ENCODE results near the gene ASB3. TPM values are rescaled to one million over a fixed set of nuclear protein-coding genes. Genes with fewer than 3 reads are reported as not detected.
"Not testable (repeated sequence)": the region's sequence is repeated elsewhere in the genome, so short reads cannot be mapped to it uniquely, and the experiment has no call there.

The ASB3 gene
- total RNA-seq, 1 donor from 2014 or later: 47.7 TPM

- no peak for TF ChIP-seq CTCF (conservative IDR thresholded peaks at IDR 0.05)
- H3K36me3 Mint-ChIP-seq: peaks cover 31% of the 10 kb centered on the region
- no peak overlapping the region for H3K27ac Mint-ChIP-seq
- DNase-seq (ENCODE audit: extremely low spot score, unreplicated experiment): no peak
- H3K4me3 Mint-ChIP-seq: no peak overlapping the region
- no peaks in the 10 kb centered on the region for H3K27me3 Mint-ChIP-seq
- H3K4me1 Mint-ChIP-seq (ENCODE audit: unreplicated experiment): no peaks in the 10 kb centered on the region
- peaks cover 6% of the 10 kb centered on the region for H3K9me3 Mint-ChIP-seq
These were observed 49.7 kb downstream of the ASB3 start for GRCh38 chr2:53737091-53737490.

GRCh38 chr2:53729143-53729762, 57.5 kb downstream of the ASB3 start:
- no peak overlapping the region for H3K27ac Mint-ChIP-seq
- TF ChIP-seq CTCF (conservative IDR thresholded peaks at IDR 0.05): no peak

GRCh38 chr2:53727921-53728320, 58.8 kb downstream of the ASB3 start:
- DNase-seq (ENCODE audit: extremely low spot score, unreplicated experiment): no peak
- no peak overlapping the region for H3K4me3 Mint-ChIP-seq
- H3K36me3 Mint-ChIP-seq: peaks cover 33% of the 10 kb centered on the region
- H3K27me3 Mint-ChIP-seq: no peaks in the 10 kb centered on the region
- H3K9me3 Mint-ChIP-seq: no peaks in the 10 kb centered on the region
- H3K27ac Mint-ChIP-seq: no peak overlapping the region
- no peak for TF ChIP-seq CTCF (conservative IDR thresholded peaks at IDR 0.05)
- H3K4me1 Mint-ChIP-seq (ENCODE audit: unreplicated experiment): no peaks in the 10 kb centered on the region

More at GRCh38 chr2:53729143-53729762, 57.5 kb downstream of the ASB3 start:
- Mint-ChIP-seq H3K27me3 (no peaks in the 10 kb centered on the region), H3K36me3 (peaks cover 40% of the 10 kb centered on the region), H3K4me1 (ENCODE audit: unreplicated experiment) (no peaks in the 10 kb centered on the region), H3K4me3 (no peak overlapping the region), H3K9me3 (peaks cover 2% of the 10 kb centered on the region)
- no peak for DNase-seq (ENCODE audit: extremely low spot score, unreplicated experiment)

- no peaks in the 10 kb centered on the region for H3K9me3 Mint-ChIP-seq
- peaks cover 40% of the 10 kb centered on the region for H3K36me3 Mint-ChIP-seq
- H3K4me1 Mint-ChIP-seq (ENCODE audit: unreplicated experiment): no peaks in the 10 kb centered on the region
- H3K4me3 Mint-ChIP-seq: no peak overlapping the region
- H3K27me3 Mint-ChIP-seq: no peaks in the 10 kb centered on the region
- DNase-seq (ENCODE audit: extremely low spot score, unreplicated experiment): no peak
- no peak overlapping the region for H3K27ac Mint-ChIP-seq
- no peak for TF ChIP-seq CTCF (conservative IDR thresholded peaks at IDR 0.05)
These were observed 61.1 kb downstream of the ASB3 start for GRCh38 chr2:53725662-53726061.

- H3K36me3 Mint-ChIP-seq: peaks cover 38% of the 10 kb centered on the region
- no peak overlapping the region for H3K4me3 Mint-ChIP-seq
- no peak overlapping the region for H3K27ac Mint-ChIP-seq
These were observed 62.2 kb downstream of the ASB3 start for GRCh38 chr2:53724536-53724935.

GRCh38 chr2:53720944-53721343, 65.8 kb downstream of the ASB3 start:
- not testable (repeated sequence) for H3K27me3 Mint-ChIP-seq; DNase-seq (ENCODE audit: extremely low spot score, unreplicated experiment); H3K4me3 Mint-ChIP-seq; H3K27ac Mint-ChIP-seq; H3K4me1 Mint-ChIP-seq (ENCODE audit: unreplicated experiment)
- Mint-ChIP-seq H3K9me3 (peaks cover 13% of the 10 kb centered on the region), H3K36me3 (peaks cover 48% of the 10 kb centered on the region)

More at GRCh38 chr2:53724536-53724935, 62.2 kb downstream of the ASB3 start:
- peaks cover 2% of the 10 kb centered on the region for H3K9me3 Mint-ChIP-seq
- no peaks in the 10 kb centered on the region for H3K27me3 Mint-ChIP-seq
- no peak for TF ChIP-seq CTCF (conservative IDR thresholded peaks at IDR 0.05)
- no peaks in the 10 kb centered on the region for H3K4me1 Mint-ChIP-seq (ENCODE audit: unreplicated experiment)
- no peak for DNase-seq (ENCODE audit: extremely low spot score, unreplicated experiment)

All from type B pancreatic cell (in vitro differentiated cells).